ENCODE measurements around the gene RECQL5. TPM values are rescaled to one million over a fixed set of nuclear protein-coding genes. Genes with fewer than 3 reads are reported as not detected.
A peak's percentile ranks its signal among the peaks of the same experiment; 100 is the strongest.

The RECQL5 gene
- total RNA-seq, 1 experiment from 2014 or later: 36.3 TPM

GRCh38 chr17:75693500-75694481, 26.8 kb upstream of the RECQL5 start:
- no TSS peak for BruUV-seq (replicated peaks)
- Mint-ChIP-seq H3K4me3 (ENCODE audit: unreplicated experiment) (peak overlapping the region; percentile 28), H3K36me3 (ENCODE audit: insufficient read depth, unreplicated experiment) (peaks cover 54% of the 10 kb centered on the region), H3K27me3 (ENCODE audit: insufficient read depth, unreplicated experiment) (no peaks in the 10 kb centered on the region), H3K4me1 (ENCODE audit: insufficient read depth, unreplicated experiment) (peaks cover 73% of the 10 kb centered on the region), H3K9me3 (ENCODE audit: unreplicated experiment) (no peaks in the 10 kb centered on the region), H3K27ac (ENCODE audit: low read depth, unreplicated experiment) (peak overlapping the region; percentile 96)
- intact Hi-C loops (cut with micrococcal nuclease): no loop called here
- ChIA-PET CTCF (interaction anchor here (0.6 to 5.6 kb wide), 12 partner anchors 11 to 81 kb away, joined by 3 to 32 read pairs (median 6); partner anchors contain the start of gene ITGB4), POLR2A (interaction anchor here (0.7 to 26.7 kb wide), 13 partner anchors 14 to 184 kb away, joined by 3 to 748 read pairs (median 5); partner anchors contain the start of genes ITGB4, RECQL5, SAP30BP and UNK)
- TF ChIP-seq CTCF (IDR thresholded peaks at IDR 0.05; ENCODE audit: unreplicated experiment): no peak
- peak; percentile 99 for DNase-seq (ENCODE audit: unreplicated experiment)

GRCh38 chr17:75692976-75693375, 26.0 kb upstream of the RECQL5 start:
- Mint-ChIP-seq H3K4me1 (ENCODE audit: insufficient read depth, unreplicated experiment) (peaks cover 77% of the 10 kb centered on the region), H3K36me3 (ENCODE audit: insufficient read depth, unreplicated experiment) (peaks cover 57% of the 10 kb centered on the region), H3K27me3 (ENCODE audit: insufficient read depth, unreplicated experiment) (no peaks in the 10 kb centered on the region), H3K9me3 (ENCODE audit: unreplicated experiment) (no peaks in the 10 kb centered on the region), H3K27ac (ENCODE audit: low read depth, unreplicated experiment) (peak overlapping the region; percentile 96), H3K4me3 (ENCODE audit: unreplicated experiment) (peak overlapping the region; percentile 28)
- intact Hi-C loops (cut with micrococcal nuclease): no loop called here
- CTCF ChIA-PET: interaction anchor here (0.6 to 5.6 kb wide), 9 partner anchors 10 to 82 kb away, joined by 3 to 32 read pairs (median 7); partner anchors contain the start of gene ITGB4
- TF ChIP-seq CTCF (IDR thresholded peaks at IDR 0.05; ENCODE audit: unreplicated experiment): no peak
- no peak for DNase-seq (ENCODE audit: unreplicated experiment)
- BruUV-seq (replicated peaks): no TSS peak
- POLR2A ChIA-PET: interaction anchor here (0.7 to 26.7 kb wide), 8 partner anchors 14 to 185 kb away, joined by 3 to 748 read pairs (median 15); partner anchors contain the start of genes ITGB4 and UNK

GRCh38 chr17:75691801-75692626, 25.1 kb upstream of the RECQL5 start:
- peak overlapping the region; percentile 16 for H3K4me3 Mint-ChIP-seq (ENCODE audit: unreplicated experiment)
- ChIA-PET CTCF (interaction anchor here (0.6 to 5.6 kb wide), 5 partner anchors 9 to 57 kb away, joined by 3 to 32 read pairs (median 10); partner anchors contain the start of gene ITGB4), POLR2A (interaction anchor here (0.6 to 26.7 kb wide), 6 partner anchors 15 to 490 kb away, joined by 3 to 748 read pairs (median 16); partner anchors contain the start of genes ITGB4 and WBP2)
- no peak for DNase-seq (ENCODE audit: unreplicated experiment)
- H3K9me3 Mint-ChIP-seq (ENCODE audit: unreplicated experiment): no peaks in the 10 kb centered on the region
- H3K27me3 Mint-ChIP-seq (ENCODE audit: insufficient read depth, unreplicated experiment): no peaks in the 10 kb centered on the region
- peaks cover 74% of the 10 kb centered on the region for H3K4me1 Mint-ChIP-seq (ENCODE audit: insufficient read depth, unreplicated experiment)
- BruUV-seq (replicated peaks): no TSS peak
- TF ChIP-seq CTCF (IDR thresholded peaks at IDR 0.05; ENCODE audit: unreplicated experiment): no peak
- H3K27ac Mint-ChIP-seq (ENCODE audit: low read depth, unreplicated experiment): peak overlapping the region; percentile 96
- intact Hi-C loops (cut with micrococcal nuclease): no loop called here
- peaks cover 55% of the 10 kb centered on the region for H3K36me3 Mint-ChIP-seq (ENCODE audit: insufficient read depth, unreplicated experiment)
